Activated CD4-positive, alpha-beta T cell treated with anti-CD3 and anti-CD28 coated beads, Interleukin-2, amount 10 ng/mL, durations not matched to agents 7 days and 5 days (primary cell): ENCODE measurements around the gene GRIN2C. TPM values are rescaled to one million over a fixed set of nuclear protein-coding genes. Genes with fewer than 3 reads are reported as not detected.

Source experiments
- CTCF ChIA-PET: fragments of 350-600 bp; sonication (Branson Sonifier 250); formaldehyde crosslinking; loops from one replicate; lab custom pipeline; 2021; ENCODE audit warnings: antibody characterized with exemption; lab: Charles Lee
- POLR2A ChIA-PET: fragments of 350-600 bp; sonication (Branson Sonifier 250); formaldehyde crosslinking; loops from one replicate; lab custom pipeline; 2021; ENCODE audit warnings: antibody characterized with exemption; lab: Charles Lee
- DNase-seq: peaks from one replicate; pipeline ENCODE4 v3.0.0-alpha.2; 2020
- H3K27ac Mint-ChIP-seq: one replicate; pipeline ENCODE4 v1.8.0; 2021; ENCODE audit warnings: mild to moderate bottlenecking, moderate library complexity, mixed read lengths
- H3K27me3 Mint-ChIP-seq: one replicate; pipeline ENCODE4 v1.8.0; 2021; ENCODE audit warnings: mixed read lengths
- H3K36me3 Mint-ChIP-seq: one replicate; pipeline ENCODE4 v1.8.0; 2021; ENCODE audit warnings: low read depth, mixed read lengths
- H3K4me1 Mint-ChIP-seq: one replicate; pipeline ENCODE4 v1.8.0; 2021; ENCODE audit warnings: mixed read lengths
- H3K4me3 Mint-ChIP-seq: one replicate; pipeline ENCODE4 v1.8.0; 2021; ENCODE audit warnings: mild to moderate bottlenecking, moderate library complexity, mixed read lengths
- H3K9me3 Mint-ChIP-seq: one replicate; pipeline ENCODE4 v1.8.0; 2021; ENCODE audit warnings: mixed read lengths
- total RNA-seq, 2 experiments: library from RNA; stranded (reverse); gene quantifications; one replicate each; pipeline ENCODE4 v1.2.3, GENCODE V29; 2021

GRIN2C gene
- total RNA-seq, 2 experiments from 2014 or later, result 0.20 to 0.25 TPM

GRCh38 chr17:74848656-74849399 lies 10.9 kb downstream of the GRIN2C start:
- POLR2A ChIA-PET, result no interaction called here
- no peaks in the 10 kb centered on the region for H3K36me3 Mint-ChIP-seq
- no peak overlapping the region for H3K27ac Mint-ChIP-seq
- H3K9me3 Mint-ChIP-seq, result no peaks in the 10 kb centered on the region
- H3K27me3 Mint-ChIP-seq, result peaks cover 19% of the 10 kb centered on the region
- CTCF ChIA-PET, result interaction anchor here (0.9 kb wide), 1 partner anchor 13 kb away, joined by 3 read pairs; no protein-coding TSS in a partner anchor
- peaks cover 13% of the 10 kb centered on the region for H3K4me1 Mint-ChIP-seq
- no peak overlapping the region for H3K4me3 Mint-ChIP-seq
- DNase-seq, result no peak

- DNase-seq, result no peak
- ChIA-PET CTCF (interaction anchor here (0.8 kb wide), 1 partner anchor 109 kb away, joined by 3 read pairs; the partner anchor contains the start of gene RAB37), POLR2A (no interaction called here)
- Mint-ChIP-seq H3K27me3 (peaks cover 17% of the 10 kb centered on the region), H3K36me3 (peaks cover 4% of the 10 kb centered on the region), H3K4me3 (no peak overlapping the region), H3K27ac (no peak overlapping the region), H3K9me3 (no peaks in the 10 kb centered on the region), H3K4me1 (peaks cover 3% of the 10 kb centered on the region)
Observed at GRCh38 chr17:74846621-74847020, 13.1 kb downstream of the GRIN2C start.

DNA sequence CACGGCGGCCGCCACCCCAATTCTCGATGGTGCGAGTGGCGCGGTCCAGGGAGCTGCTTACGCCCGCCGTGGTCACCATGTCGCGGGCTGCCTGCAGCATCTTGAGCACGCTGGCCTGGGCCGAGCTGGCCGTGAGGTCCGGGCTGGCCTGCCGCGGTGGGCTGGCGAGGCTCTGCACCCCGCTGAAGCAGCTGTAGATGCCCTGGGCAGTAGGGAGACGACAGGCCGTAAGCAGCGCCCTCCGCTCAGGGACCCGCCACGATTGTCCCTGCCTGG lies 16.4 kb downstream of the GRIN2C start:
- peaks cover 16% of the 10 kb centered on the region for H3K27me3 Mint-ChIP-seq
- H3K4me3 Mint-ChIP-seq, result no peak overlapping the region
- H3K9me3 Mint-ChIP-seq, result no peaks in the 10 kb centered on the region
- ChIA-PET POLR2A (no interaction called here), CTCF (interaction anchor here (0.6 to 2.4 kb wide), 10 partner anchors 9 to 576 kb away, joined by 3 to 8 read pairs (median 4); partner anchors contain the start of gene FDXR)
- DNase-seq, result no peak
- H3K27ac Mint-ChIP-seq, result no peak overlapping the region
- peaks cover 4% of the 10 kb centered on the region for H3K36me3 Mint-ChIP-seq
- H3K4me1 Mint-ChIP-seq, result peaks cover 15% of the 10 kb centered on the region

GRCh38 chr17:74842599-74843351 lies 16.9 kb downstream of the GRIN2C start:
- ChIA-PET POLR2A (interaction anchor here (0.6 kb wide), 1 partner anchor 475 kb away, joined by 3 read pairs; no protein-coding TSS in a partner anchor), CTCF (interaction anchor here (0.6 to 2.4 kb wide), 9 partner anchors 9 to 576 kb away, joined by 3 to 8 read pairs (median 4); partner anchors contain the start of gene FDXR)
- peaks cover 15% of the 10 kb centered on the region for H3K4me1 Mint-ChIP-seq
- H3K4me3 Mint-ChIP-seq, result no peak overlapping the region
- no peaks in the 10 kb centered on the region for H3K9me3 Mint-ChIP-seq
- H3K27me3 Mint-ChIP-seq, result peaks cover 16% of the 10 kb centered on the region
- no peak for DNase-seq
- peaks cover 4% of the 10 kb centered on the region for H3K36me3 Mint-ChIP-seq
- no peak overlapping the region for H3K27ac Mint-ChIP-seq

DNA sequence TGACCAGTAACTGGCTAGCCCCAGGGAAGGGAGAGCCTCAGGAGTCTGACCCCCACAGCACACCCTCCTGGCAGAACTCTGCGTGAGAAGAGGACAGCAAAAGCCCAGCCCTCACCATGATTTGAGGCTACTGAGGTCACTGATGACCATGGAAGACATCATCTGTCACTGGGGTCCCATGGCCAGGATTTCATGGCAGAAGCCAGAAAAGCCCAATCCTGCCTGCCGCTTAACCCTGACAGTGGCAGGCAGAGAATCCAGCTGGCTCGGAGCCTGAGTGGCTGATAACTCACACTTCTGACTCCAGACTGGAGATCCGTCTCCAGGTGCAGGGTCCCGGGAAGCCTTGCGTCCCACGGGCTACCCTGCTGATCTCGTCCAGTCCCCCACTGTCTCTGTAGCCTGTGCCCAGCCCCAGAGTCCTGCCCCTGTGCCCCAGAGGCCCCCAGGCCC lies 17.5 kb downstream of the GRIN2C start:
- H3K4me1 Mint-ChIP-seq, result peaks cover 15% of the 10 kb centered on the region
- no peak for DNase-seq
- CTCF ChIA-PET, result interaction anchor here (0.7 to 2.4 kb wide), 7 partner anchors 10 to 52 kb away, joined by 3 to 8 read pairs (median 4); partner anchors contain the start of gene FDXR
- H3K4me3 Mint-ChIP-seq, result no peak overlapping the region
- peaks cover 4% of the 10 kb centered on the region for H3K36me3 Mint-ChIP-seq
- no peaks in the 10 kb centered on the region for H3K9me3 Mint-ChIP-seq
- POLR2A ChIA-PET, result interaction anchor here (0.6 kb wide), 1 partner anchor 474 kb away, joined by 3 read pairs; no protein-coding TSS in a partner anchor
- peaks cover 16% of the 10 kb centered on the region for H3K27me3 Mint-ChIP-seq
- H3K27ac Mint-ChIP-seq, result no peak overlapping the region

DNA sequence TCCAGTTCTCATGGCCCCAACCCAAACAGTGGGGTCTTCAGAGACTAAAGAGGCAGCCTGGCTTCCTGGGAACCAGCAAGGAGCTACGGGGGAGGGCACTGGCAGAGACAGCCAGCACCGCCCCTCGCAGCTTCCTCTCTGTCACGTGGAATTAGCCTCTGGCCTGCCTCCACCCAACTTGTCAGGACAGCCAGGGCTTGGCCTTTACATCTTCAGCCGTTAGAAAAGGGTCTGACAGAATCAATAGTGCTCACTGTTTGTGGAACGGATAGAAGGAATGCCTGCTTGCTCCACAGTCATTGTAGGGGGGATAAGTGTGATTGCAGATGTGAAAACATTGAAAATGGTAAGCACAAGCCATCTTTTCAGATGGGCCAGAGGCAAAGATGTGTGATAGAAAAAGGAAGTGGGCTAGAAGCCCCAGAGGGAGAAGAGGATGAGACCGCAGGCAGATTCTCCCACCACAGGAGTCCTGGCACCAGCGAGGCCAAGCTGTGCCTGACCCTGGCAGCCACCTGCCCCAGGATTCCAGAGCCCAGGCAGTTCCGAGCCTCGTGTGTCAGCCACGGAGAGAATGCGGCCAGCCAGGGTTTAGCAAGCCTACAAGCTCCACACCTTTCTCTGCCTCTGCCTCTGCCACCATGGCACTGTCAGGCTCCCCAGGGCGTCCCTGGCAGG lies 18.6 kb downstream of the GRIN2C start:
- Mint-ChIP-seq H3K27me3 (peaks cover 16% of the 10 kb centered on the region), H3K9me3 (no peaks in the 10 kb centered on the region), H3K4me3 (no peak overlapping the region), H3K27ac (no peak overlapping the region), H3K4me1 (peaks cover 15% of the 10 kb centered on the region), H3K36me3 (peaks cover 4% of the 10 kb centered on the region)
- ChIA-PET CTCF (interaction anchor here (1.4 kb wide), 1 partner anchor 21 kb away, joined by 5 read pairs; no protein-coding TSS in a partner anchor), POLR2A (no interaction called here)
- DNase-seq, result no peak

DNA sequence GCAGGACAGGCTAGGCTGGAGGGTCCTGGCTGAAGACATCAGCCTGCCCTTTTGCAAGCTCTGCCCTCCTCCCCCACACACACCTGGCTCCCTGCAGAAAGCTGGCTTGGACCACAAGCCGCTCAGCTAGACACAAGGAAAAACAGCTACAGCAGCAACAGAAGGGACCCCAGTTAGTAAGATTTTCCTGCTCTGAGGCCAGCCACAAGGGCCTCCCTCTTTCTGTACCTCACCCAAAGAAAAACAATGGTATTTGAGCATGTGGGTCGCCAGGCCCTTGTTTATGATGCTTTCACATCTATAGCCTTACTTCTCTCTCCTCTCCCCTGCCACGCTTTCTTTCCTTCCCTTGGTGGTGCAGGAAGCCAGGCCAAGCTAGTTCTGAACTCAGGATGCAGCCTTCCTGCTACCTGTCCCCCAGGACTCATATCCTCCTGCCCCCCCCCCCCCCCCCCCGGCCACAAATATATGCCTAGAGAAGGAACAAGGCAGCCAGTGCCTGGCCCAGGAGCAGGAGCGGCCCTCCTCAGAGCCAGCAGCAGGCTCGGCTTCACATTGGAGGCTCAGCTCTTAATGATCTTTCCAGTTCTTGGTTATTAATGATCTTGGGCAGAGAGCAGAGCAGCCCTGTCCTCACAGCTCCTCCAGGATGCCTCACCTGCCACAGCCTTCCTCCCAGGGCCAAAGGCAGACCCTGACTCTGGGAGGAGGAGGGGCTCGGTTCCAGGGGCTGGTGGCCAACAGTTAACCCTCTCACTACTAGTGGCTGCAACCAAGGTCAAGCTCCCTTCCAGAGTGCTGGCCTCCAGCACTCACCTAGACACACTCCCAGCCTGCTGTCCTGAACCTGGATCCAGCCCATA lies 19.5 kb downstream of the GRIN2C start:
- ChIA-PET POLR2A (no interaction called here), CTCF (interaction anchor here (0.8 to 1.5 kb wide), 5 partner anchors 10 to 24 kb away, joined by 3 to 5 read pairs (median 3); no protein-coding TSS in a partner anchor)
- H3K27me3 Mint-ChIP-seq, result peaks cover 16% of the 10 kb centered on the region
- no peak for DNase-seq
- H3K4me3 Mint-ChIP-seq, result no peak overlapping the region
- no peaks in the 10 kb centered on the region for H3K9me3 Mint-ChIP-seq
- no peak overlapping the region for H3K27ac Mint-ChIP-seq
- H3K4me1 Mint-ChIP-seq, result peaks cover 15% of the 10 kb centered on the region
- H3K36me3 Mint-ChIP-seq, result peaks cover 6% of the 10 kb centered on the region

- no peak overlapping the region for H3K27ac Mint-ChIP-seq
- ChIA-PET POLR2A (no interaction called here), CTCF (interaction anchor here (1.4 kb wide), 2 partner anchors 17 to 47 kb away, joined by 4 to 6 read pairs; no protein-coding TSS in a partner anchor)
- H3K4me3 Mint-ChIP-seq, result no peak overlapping the region
- H3K27me3 Mint-ChIP-seq, result peaks cover 11% of the 10 kb centered on the region
- peaks cover 15% of the 10 kb centered on the region for H3K4me1 Mint-ChIP-seq
- no peak for DNase-seq
- no peaks in the 10 kb centered on the region for H3K9me3 Mint-ChIP-seq
- H3K36me3 Mint-ChIP-seq, result peaks cover 6% of the 10 kb centered on the region
Observed at GRCh38 chr17:74838274-74838673, 21.4 kb downstream of the GRIN2C start.

GRCh38 chr17:74836691-74837467 lies 22.8 kb downstream of the GRIN2C start:
- peaks cover 13% of the 10 kb centered on the region for H3K4me1 Mint-ChIP-seq
- ChIA-PET CTCF (no interaction called here), POLR2A (no interaction called here)
- peaks cover 5% of the 10 kb centered on the region for H3K36me3 Mint-ChIP-seq
- no peak overlapping the region for H3K4me3 Mint-ChIP-seq
- peaks cover 8% of the 10 kb centered on the region for H3K27me3 Mint-ChIP-seq
- no peaks in the 10 kb centered on the region for H3K9me3 Mint-ChIP-seq
- DNase-seq, result no peak
- no peak overlapping the region for H3K27ac Mint-ChIP-seq

DNA sequence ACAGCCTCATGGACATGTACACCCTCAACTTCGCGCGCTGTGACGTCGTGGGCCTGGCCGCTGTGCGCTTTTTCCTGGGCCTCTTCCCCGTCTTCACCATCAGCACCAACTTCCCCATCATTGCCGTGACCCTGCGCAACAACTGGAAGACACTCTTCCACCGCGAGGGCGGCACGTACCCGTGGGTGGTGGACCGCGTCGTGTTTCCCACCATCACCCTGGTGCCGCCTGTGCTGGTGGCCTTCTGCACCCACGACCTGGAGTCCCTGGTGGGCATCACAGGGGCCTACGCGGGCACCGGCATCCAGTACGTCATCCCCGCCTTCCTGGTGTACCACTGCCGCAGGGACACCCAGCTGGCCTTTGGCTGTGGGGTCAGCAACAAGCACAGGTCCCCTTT lies 23.5 kb downstream of the GRIN2C start:
- no peak for DNase-seq
- ChIA-PET CTCF (no interaction called here), POLR2A (no interaction called here)
- H3K4me1 Mint-ChIP-seq, result peaks cover 11% of the 10 kb centered on the region
- H3K27ac Mint-ChIP-seq, result peak overlapping the region; percentile 62
- H3K9me3 Mint-ChIP-seq, result no peaks in the 10 kb centered on the region
- H3K27me3 Mint-ChIP-seq, result peaks cover 4% of the 10 kb centered on the region
- peaks cover 2% of the 10 kb centered on the region for H3K36me3 Mint-ChIP-seq
- no peak overlapping the region for H3K4me3 Mint-ChIP-seq
